HG03135 (cell line): ENCODE results near the gene RRP15.
A peak's percentile ranks its signal among the peaks of the same experiment; 100 is the strongest.
"Not testable (repeated sequence)": the region's sequence is repeated elsewhere in the genome, so short reads cannot be mapped to it uniquely, and the experiment has no call there.

ENCODE experiments used
- ATAC-seq: cut with Tn5 transposase; IDR thresholded peaks from one replicate; pipeline ENCODE4 v1.9.1; 2021; ENCODE audit warnings: mild to moderate bottlenecking, moderate library complexity; ENCODE audit not compliant: unreplicated experiment

RRP15 gene

GRCh38 chr1:218294546-218294945 lies 9.5 kb downstream of the RRP15 start:
- ATAC-seq = no peak

GRCh38 chr1:218296162-218296561 lies 11.1 kb downstream of the RRP15 start:
- ATAC-seq = no peak

- ATAC-seq = no peak
Observed at GRCh38 chr1:218297461-218297860, 12.4 kb downstream of the RRP15 start.

- no peak for ATAC-seq
Observed at GRCh38 chr1:218297867-218298266, 12.8 kb downstream of the RRP15 start.

GRCh38 chr1:218298398-218298797 lies 13.3 kb downstream of the RRP15 start:
- no peak for ATAC-seq

- no peak for ATAC-seq
Observed at GRCh38 chr1:218299416-218299815, 14.3 kb downstream of the RRP15 start.

GRCh38 chr1:218301217-218301616 lies 16.1 kb downstream of the RRP15 start:
- ATAC-seq = no peak

GRCh38 chr1:218302155-218302554 lies 17.1 kb downstream of the RRP15 start:
- ATAC-seq = no peak

- no peak for ATAC-seq
Observed at GRCh38 chr1:218303176-218303879, 18.2 kb downstream of the RRP15 start.

GRCh38 chr1:218304281-218305039 lies 19.4 kb downstream of the RRP15 start:
- ATAC-seq = peak; percentile 81

- ATAC-seq = no peak
Observed at GRCh38 chr1:218305472-218306064, 20.5 kb downstream of the RRP15 start.

- ATAC-seq = no peak
Observed at GRCh38 chr1:218312509-218312908, 27.4 kb downstream of the RRP15 start.

- ATAC-seq = no peak
Observed at GRCh38 chr1:218314316-218314715, 29.2 kb downstream of the RRP15 start.

- ATAC-seq = no peak
Observed at GRCh38 chr1:218315638-218316037, 30.5 kb downstream of the RRP15 start.

GRCh38 chr1:218317061-218317460 lies 32.0 kb downstream of the RRP15 start:
- ATAC-seq = no peak

- ATAC-seq = not testable (repeated sequence)
Observed at GRCh38 chr1:218320182-218320581, 35.1 kb downstream of the RRP15 start.

GRCh38 chr1:218322762-218323161 lies 37.7 kb downstream of the RRP15 start:
- no peak for ATAC-seq

GRCh38 chr1:218323568-218324225 lies 38.6 kb downstream of the RRP15 start:
- no peak for ATAC-seq

GRCh38 chr1:218324226-218324580 lies 39.1 kb downstream of the RRP15 start:
- no peak for ATAC-seq

- ATAC-seq = no peak
Observed at GRCh38 chr1:218328769-218329168, 43.7 kb downstream of the RRP15 start.

- ATAC-seq = peak; percentile 70
Observed at GRCh38 chr1:218330043-218330623, 45.0 kb downstream of the RRP15 start.
